Neural progenitor cell (in vitro differentiated cells): Measurements from ENCODE around the gene SYCE1L. TPM values are rescaled to one million over a fixed set of nuclear protein-coding genes. Genes with fewer than 3 reads are reported as not detected.

Experiments
- DNase-seq: peaks from one replicate; pipeline ENCODE4 v3.0.0-alpha.2; 2016; ENCODE audit warnings: low spot score
- H2AFZ ChIP-seq: fragments of 200-600 bp; sonication (generic); replicated peaks from 2 replicates; pipeline ENCODE4 v1.6.1; 2016; ENCODE audit warnings: antibody characterized with exemption
- H3F3A ChIP-seq: fragments of 200-600 bp; sonication (generic); 2 replicates; pipeline ENCODE4 v1.6.1; 2016; ENCODE audit warnings: antibody characterized with exemption, low read depth
- H3K27ac ChIP-seq: fragments of 200-600 bp; sonication (generic); 2 replicates; pipeline ENCODE4 v1.5.1; 2016; ENCODE audit warnings: mild to moderate bottlenecking
- H3K27me3 ChIP-seq: fragments of 200-600 bp; sonication (generic); 2 replicates; pipeline ENCODE4 v1.6.1; 2016; ENCODE audit warnings: mild to moderate bottlenecking, moderate library complexity
- H3K36me3 ChIP-seq: fragments of 200-600 bp; sonication (generic); 2 replicates; pipeline ENCODE4 v1.5.1; 2016
- H3K4me1 ChIP-seq: fragments of 200-600 bp; sonication (generic); 2 replicates; pipeline ENCODE4 v1.6.1; 2016; ENCODE audit warnings: mixed run types
- H3K4me2 ChIP-seq: fragments of 200-600 bp; sonication (generic); 2 replicates; pipeline ENCODE4 v1.6.1; 2016
- H3K4me3 ChIP-seq: fragments of 200-600 bp; sonication (generic); 2 replicates; pipeline ENCODE4 v1.5.1; 2016
- H3K79me2 ChIP-seq: fragments of 200-600 bp; sonication (generic); 2 replicates; pipeline ENCODE4 v1.6.1; 2016; ENCODE audit warnings: low read depth
- H3K9ac ChIP-seq: fragments of 200-600 bp; sonication (generic); 2 replicates; pipeline ENCODE4 v1.6.1; 2016
- H3K9me3 ChIP-seq: fragments of 200-600 bp; sonication (generic); 2 replicates; pipeline ENCODE4 v1.5.1; 2016; ENCODE audit warnings: low read depth
- H4K20me1 ChIP-seq: fragments of 200-600 bp; sonication (generic); 2 replicates; pipeline ENCODE4 v1.6.1; 2016; ENCODE audit warnings: low read depth
- H3K27ac Mint-ChIP-seq: 3 replicates; pipeline ENCODE4 v1.8.0; 2021; ENCODE audit warnings: mixed read lengths
- H3K27me3 Mint-ChIP-seq: 2 replicates; pipeline ENCODE4 v1.8.0; 2022; ENCODE audit warnings: low read depth, mild to moderate bottlenecking, inconsistent platforms, moderate library complexity, mixed read lengths; ENCODE audit not compliant: insufficient read depth
- H3K36me3 Mint-ChIP-seq: 3 replicates; pipeline ENCODE4 v1.8.0; 2021; ENCODE audit warnings: mixed read lengths
- H3K4me1 Mint-ChIP-seq: 3 replicates; pipeline ENCODE4 v1.8.0; 2021; ENCODE audit warnings: mixed read lengths
- H3K4me3 Mint-ChIP-seq: 3 replicates; pipeline ENCODE4 v1.8.0; 2021; ENCODE audit warnings: mild to moderate bottlenecking, moderate library complexity, mixed read lengths
- H3K9me3 Mint-ChIP-seq: 3 replicates; pipeline ENCODE4 v1.8.0; 2020; ENCODE audit warnings: mixed read lengths
- CTCF ChIP-seq: fragments of 200-600 bp; sonication (generic); IDR thresholded peaks from 2 replicates; pipeline ENCODE4 v1.5.1; 2017; ENCODE audit warnings: antibody characterized with exemption, mild to moderate bottlenecking
- EZH2 ChIP-seq: fragments of 200-600 bp; sonication (generic); IDR thresholded peaks from 2 replicates; pipeline ENCODE4 v1.6.1; 2017; ENCODE audit warnings: antibody characterized with exemption, mild to moderate bottlenecking, moderate library complexity
- EZH2phosphoT487 ChIP-seq: fragments of 200-600 bp; sonication (generic); IDR thresholded peaks from 2 replicates; pipeline ENCODE4 v1.6.1; 2017; ENCODE audit warnings: antibody characterized with exemption
- total RNA-seq: library from RNA; depleted of rRNA; stranded (reverse); fragments of >200 nt; gene quantifications from 2 replicates; pipeline ENCODE4 v1.2.3, GENCODE V29; 2015; ENCODE audit warnings: low replicate concordance

SYCE1L gene
- total RNA-seq, 1 donor from 2014 or later = 4.2 TPM

- peaks cover 7% of the 10 kb centered on the region for H3K4me1 ChIP-seq
- no peak overlapping the region for H3K4me2 ChIP-seq
- Mint-ChIP-seq H3K27me3 (peaks cover 2% of the 10 kb centered on the region), H3K27ac (no peak overlapping the region), H3K4me1 (peaks cover 25% of the 10 kb centered on the region), H3K36me3 (peaks cover 15% of the 10 kb centered on the region), H3K9me3 (no peaks in the 10 kb centered on the region), H3K4me3 (peak overlapping the region; percentile 44)
- no peak overlapping the region for H2AFZ ChIP-seq
- no peak for TF ChIP-seq CTCF
- no peak for TF ChIP-seq EZH2phosphoT487
- no peak for TF ChIP-seq EZH2
- H3K79me2 ChIP-seq = peaks cover 21% of the 10 kb centered on the region
- H3K27me3 ChIP-seq = no peaks in the 10 kb centered on the region
- no peaks in the 10 kb centered on the region for H4K20me1 ChIP-seq
- no peaks in the 10 kb centered on the region for H3K36me3 ChIP-seq
- H3K9ac ChIP-seq = no peak overlapping the region
- H3F3A ChIP-seq = peaks cover 14% of the 10 kb centered on the region
- H3K9me3 ChIP-seq = no peaks in the 10 kb centered on the region
- H3K27ac ChIP-seq = no peak overlapping the region
- no peak for DNase-seq
- no peak overlapping the region for H3K4me3 ChIP-seq
Measured at GRCh38 chr16:77193377-77193776, 5.8 kb upstream of the SYCE1L start.

GRCh38 chr16:77194295-77195231 lies 4.6 kb upstream of the SYCE1L start:
- peaks cover 2% of the 10 kb centered on the region for H3K27me3 Mint-ChIP-seq
- H3K27ac Mint-ChIP-seq = no peak overlapping the region
- Histone ChIP-seq H3K79me2 (peaks cover 21% of the 10 kb centered on the region), H2AFZ (no peak overlapping the region), H3K27me3 (no peaks in the 10 kb centered on the region), H3K9ac (no peak overlapping the region), H3K4me1 (peaks cover 7% of the 10 kb centered on the region), H4K20me1 (no peaks in the 10 kb centered on the region), H3K4me2 (no peak overlapping the region), H3K27ac (no peak overlapping the region), H3K36me3 (no peaks in the 10 kb centered on the region), H3F3A (peaks cover 14% of the 10 kb centered on the region), H3K9me3 (no peaks in the 10 kb centered on the region), H3K4me3 (no peak overlapping the region)
- DNase-seq = no peak
- peaks cover 25% of the 10 kb centered on the region for H3K4me1 Mint-ChIP-seq
- no peak for TF ChIP-seq EZH2
- no peak for TF ChIP-seq EZH2phosphoT487
- TF ChIP-seq CTCF = no peak
- no peak overlapping the region for H3K4me3 Mint-ChIP-seq
- no peaks in the 10 kb centered on the region for H3K9me3 Mint-ChIP-seq
- H3K36me3 Mint-ChIP-seq = peaks cover 15% of the 10 kb centered on the region

DNA sequence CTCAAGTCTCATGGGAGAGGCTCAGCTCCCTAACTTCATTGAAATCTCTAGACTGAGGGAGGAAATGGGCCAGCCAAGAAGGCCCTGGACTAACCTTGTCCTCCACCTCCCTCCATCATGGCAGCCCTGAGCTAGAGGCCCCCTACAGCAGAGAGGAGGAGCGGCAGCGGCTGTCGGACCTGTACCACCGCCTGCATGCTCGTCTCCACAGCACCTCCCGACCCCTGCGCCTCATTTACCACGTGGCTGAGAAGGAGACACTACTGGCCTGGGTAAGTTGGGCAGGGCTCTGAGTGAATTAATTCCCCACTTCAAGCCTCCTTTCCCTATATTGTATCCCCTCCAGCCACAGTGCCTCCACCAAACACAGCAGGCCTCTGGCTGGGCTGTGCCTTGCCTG lies 3.8 kb upstream of the SYCE1L start:
- peaks cover 15% of the 10 kb centered on the region for H3K36me3 Mint-ChIP-seq

More for the DNA sequence above, 3.8 kb upstream of the SYCE1L start:
- Mint-ChIP-seq H3K27ac (no peak overlapping the region), H3K4me1 (peaks cover 24% of the 10 kb centered on the region), H3K4me3 (no peak overlapping the region), H3K27me3 (peaks cover 2% of the 10 kb centered on the region), H3K9me3 (no peaks in the 10 kb centered on the region)
- H3K79me2 ChIP-seq = peaks cover 21% of the 10 kb centered on the region
- no peak overlapping the region for H3K27ac ChIP-seq
- H3K4me2 ChIP-seq = no peak overlapping the region
- H3K4me3 ChIP-seq = no peak overlapping the region
- peaks cover 9% of the 10 kb centered on the region for H3F3A ChIP-seq
- no peaks in the 10 kb centered on the region for H3K36me3 ChIP-seq
- H3K9ac ChIP-seq = no peak overlapping the region
- H3K9me3 ChIP-seq = no peaks in the 10 kb centered on the region
- no peaks in the 10 kb centered on the region for H4K20me1 ChIP-seq
- H3K27me3 ChIP-seq = no peaks in the 10 kb centered on the region
- no peak overlapping the region for H2AFZ ChIP-seq
- H3K4me1 ChIP-seq = peaks cover 7% of the 10 kb centered on the region
- TF ChIP-seq CTCF (no peak), EZH2 (no peak), EZH2phosphoT487 (no peak)
- DNase-seq = no peak
